Diencephalon (tissue), 1 donor: ENCODE measurements around the gene UBE2F. TPM values are rescaled to one million over a fixed set of nuclear protein-coding genes. Genes with fewer than 3 reads are reported as not detected.

ENCODE experiments used
- small RNA-seq: library from RNA; depleted of rRNA; stranded (forward); fragments of <200 nt; gene quantifications from one replicate; pipeline ENCODE3, GENCODE V24; 2014
- total RNA-seq: library from RNA; depleted of rRNA; stranded (reverse); fragments of >200 nt; gene quantifications from one replicate; pipeline ENCODE4 v1.2.3, GENCODE V29; 2014

The UBE2F gene, protein sequence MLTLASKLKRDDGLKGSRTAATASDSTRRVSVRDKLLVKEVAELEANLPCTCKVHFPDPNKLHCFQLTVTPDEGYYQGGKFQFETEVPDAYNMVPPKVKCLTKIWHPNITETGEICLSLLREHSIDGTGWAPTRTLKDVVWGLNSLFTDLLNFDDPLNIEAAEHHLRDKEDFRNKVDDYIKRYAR
- total RNA-seq = 50.3 TPM

DNA sequence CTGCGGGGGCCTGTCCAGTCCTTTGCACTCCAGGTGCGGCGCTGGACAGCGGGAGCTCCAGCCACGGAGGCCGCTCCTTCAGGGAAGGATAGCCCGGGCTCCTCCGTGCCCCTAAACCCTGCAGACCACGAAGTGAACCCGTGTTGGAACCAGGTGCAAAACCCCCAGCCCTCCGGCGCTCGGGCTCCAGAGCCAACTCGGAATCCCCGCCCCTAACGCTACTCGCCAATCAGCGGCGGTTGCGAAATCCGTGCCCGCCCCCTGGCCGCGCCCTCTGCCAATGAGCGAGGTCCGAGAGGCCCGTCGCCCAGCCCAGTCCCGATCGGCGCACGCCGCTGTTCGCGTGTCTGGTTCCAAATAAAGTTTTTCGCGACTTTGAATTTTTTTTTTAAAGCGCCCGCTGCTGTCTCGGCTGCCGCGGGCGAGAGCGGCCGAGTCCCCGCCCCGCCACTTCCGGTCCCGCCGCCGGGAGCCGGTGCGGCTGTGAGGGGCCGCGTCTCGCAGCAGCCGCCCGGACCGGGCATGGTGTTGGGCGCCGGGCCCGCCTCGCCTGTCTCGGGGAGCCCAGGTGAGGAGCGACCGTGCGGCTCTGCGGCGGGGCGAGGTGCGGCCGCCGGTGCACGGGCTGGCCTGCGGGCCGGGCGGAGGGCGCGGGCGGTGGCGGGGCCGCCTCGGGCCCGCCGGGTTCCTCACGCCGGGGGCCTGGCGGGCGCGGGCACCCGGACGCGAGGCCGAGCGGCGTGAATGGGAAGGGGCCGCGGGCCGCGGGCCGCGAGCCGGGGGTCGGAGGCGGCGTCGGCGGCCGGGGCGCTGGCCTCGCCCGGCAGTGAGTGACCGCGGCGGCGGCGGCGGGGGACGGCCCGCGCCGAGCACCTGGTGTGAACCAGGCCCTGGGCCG is at the start of gene UBE2F:
TSS of gene UBE2F (plus strand) at position 450 of the 898 bp plus-strand sequence. CDS start 6,094 bp downstream, outside the sequence.

DNA sequence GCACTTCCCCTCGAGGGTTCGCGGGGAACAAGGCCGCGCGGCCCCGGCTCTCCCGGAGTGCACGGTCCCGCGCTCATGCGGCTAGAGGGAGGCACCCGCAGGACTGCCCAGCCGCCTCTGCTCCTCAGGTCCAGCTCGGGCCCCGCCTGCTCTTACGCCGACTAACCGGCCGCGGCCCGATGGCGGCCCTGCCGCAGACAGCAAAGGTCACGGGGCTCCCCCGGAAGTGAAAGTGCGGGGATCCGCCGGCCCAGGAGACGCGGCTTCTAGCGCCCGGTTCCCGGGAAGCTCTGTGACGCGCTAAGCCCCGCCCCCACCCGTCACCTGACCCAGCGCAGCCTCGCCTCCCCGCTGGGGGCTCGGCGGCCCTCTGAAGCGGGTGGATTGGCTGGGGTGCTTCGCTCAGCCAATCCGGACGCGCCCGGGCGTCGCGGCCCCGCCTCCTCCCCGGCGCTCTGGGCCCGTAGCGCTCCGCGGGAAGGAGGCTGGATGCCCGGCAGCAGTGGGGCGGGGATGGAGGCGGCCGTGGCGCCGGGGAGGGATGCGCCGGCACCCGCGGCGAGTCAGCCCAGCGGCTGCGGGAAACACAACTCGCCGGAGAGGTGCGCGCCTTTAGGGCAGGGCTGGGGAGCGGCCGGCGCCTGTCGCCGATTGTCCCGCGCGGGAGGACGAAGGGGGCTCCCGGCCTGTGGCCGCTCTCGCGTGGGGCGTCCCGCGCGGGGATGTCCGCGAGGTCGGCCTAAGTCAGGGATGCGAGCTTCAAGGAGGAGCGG is 93.9 kb downstream of the UBE2F start, which contains the start of gene SCLY:
TSS of gene SCLY (plus strand) at position 460 of the 773 bp plus-strand sequence. CDS start at position 514, 54 bp downstream.

Small RNAs within 50 kb of the gene (small RNA-seq; reads per million reads assigned to genes)
- not detected for gene RNU6-1333P

Other genes with a start within 250 kb of the UBE2F start
- gene RBM44, start 168.2 kb upstream of the UBE2F start, total RNA-seq = 2.8 TPM
- 29.3 TPM for gene RAMP1, start 107.4 kb upstream of the UBE2F start, total RNA-seq
- 11.1 TPM for gene SCLY, start 94.0 kb downstream of the UBE2F start, total RNA-seq
- 0.23 TPM for gene ESPNL, start 133.3 kb downstream of the UBE2F start, total RNA-seq
- not detected for gene KLHL30, start 171.7 kb downstream of the UBE2F start, total RNA-seq
- gene ERFE, start 192.0 kb downstream of the UBE2F start, total RNA-seq = 1.2 TPM
- gene ILKAP, start 236.7 kb downstream of the UBE2F start, total RNA-seq = 55.1 TPM